Measurements from ENCODE around the gene IFNB1. TPM values are rescaled to one million over a fixed set of nuclear protein-coding genes. Genes with fewer than 3 reads are reported as not detected.
A peak's percentile ranks its signal among the peaks of the same experiment; 100 is the strongest.

The IFNB1 gene
- total RNA-seq, 2 experiments from 2014 or later, result 0.87 to 1.1 TPM

- ATAC-seq, result no peak
- Mint-ChIP-seq H3K4me1 (ENCODE audit: low read depth) (peaks cover 28% of the 10 kb centered on the region), H3K4me3 (no peak overlapping the region), H3K36me3 (ENCODE audit: low read depth) (peaks cover 3% of the 10 kb centered on the region), H3K9me3 (peaks cover 11% of the 10 kb centered on the region), H3K27me3 (no peaks in the 10 kb centered on the region), H3K27ac (no peak overlapping the region)
- intact Hi-C loops (cut with micrococcal nuclease), result no loop called here
- POLR2A ChIA-PET, result no interaction called here
- DNase-seq, result no peak
- no peak for TF ChIP-seq CTCF (IDR thresholded peaks at IDR 0.05)
- CTCF ChIA-PET, result interaction anchor here (0.6 to 0.8 kb wide), 2 partner anchors 25 to 90 kb away, joined by 3 read pairs; no protein-coding TSS in a partner anchor
These were observed 7.3 kb upstream of the IFNB1 start for GRCh38 chr9:21085005-21085404.

GRCh38 chr9:21084242-21084850 is 6.6 kb upstream of the IFNB1 start:
- TF ChIP-seq CTCF (IDR thresholded peaks at IDR 0.05), result no peak
- peaks cover 11% of the 10 kb centered on the region for H3K9me3 Mint-ChIP-seq
- peaks cover 3% of the 10 kb centered on the region for H3K36me3 Mint-ChIP-seq (ENCODE audit: low read depth)
- H3K27ac Mint-ChIP-seq, result no peak overlapping the region
- ChIA-PET CTCF (interaction anchor here (0.6 to 0.8 kb wide), 2 partner anchors 10 to 89 kb away, joined by 3 read pairs; no protein-coding TSS in a partner anchor), POLR2A (interaction anchor here (0.8 kb wide), 1 partner anchor 462 kb away, joined by 3 read pairs; the partner anchor contains the start of gene MLLT3)
- H3K27me3 Mint-ChIP-seq, result no peaks in the 10 kb centered on the region
- intact Hi-C loops (cut with micrococcal nuclease), result no loop called here
- peaks cover 28% of the 10 kb centered on the region for H3K4me1 Mint-ChIP-seq (ENCODE audit: low read depth)
- no peak overlapping the region for H3K4me3 Mint-ChIP-seq
- no peak for DNase-seq
- ATAC-seq, result no peak

GRCh38 chr9:21082671-21083070 is 4.9 kb upstream of the IFNB1 start:
- intact Hi-C loops (cut with micrococcal nuclease), result no loop called here
- H3K4me3 Mint-ChIP-seq, result no peak overlapping the region
- no peak for ATAC-seq
- peaks cover 3% of the 10 kb centered on the region for H3K36me3 Mint-ChIP-seq (ENCODE audit: low read depth)
- no peaks in the 10 kb centered on the region for H3K27me3 Mint-ChIP-seq
- H3K27ac Mint-ChIP-seq, result no peak overlapping the region
- ChIA-PET POLR2A (no interaction called here), CTCF (interaction anchor here (1.0 kb wide), 1 partner anchor 13 kb away, joined by 3 read pairs; no protein-coding TSS in a partner anchor)
- H3K9me3 Mint-ChIP-seq, result peaks cover 8% of the 10 kb centered on the region
- peaks cover 33% of the 10 kb centered on the region for H3K4me1 Mint-ChIP-seq (ENCODE audit: low read depth)
- DNase-seq, result no peak
- no peak for TF ChIP-seq CTCF (IDR thresholded peaks at IDR 0.05)

GRCh38 chr9:21081999-21082398 is 4.3 kb upstream of the IFNB1 start:
- CTCF ChIA-PET, result interaction anchor here (1.0 to 1.5 kb wide), 2 partner anchors 14 to 29 kb away, joined by 3 to 8 read pairs; no protein-coding TSS in a partner anchor
- POLR2A ChIA-PET, result interaction anchor here (2.3 kb wide), 1 partner anchor 14 kb away, joined by 7 read pairs; no protein-coding TSS in a partner anchor
- H3K9me3 Mint-ChIP-seq, result peaks cover 4% of the 10 kb centered on the region
- intact Hi-C loops (cut with micrococcal nuclease), result no loop called here
- DNase-seq (peak; percentile 15), ATAC-seq (peak; percentile 57)
- H3K4me3 Mint-ChIP-seq, result peak overlapping the region; percentile 43
- peak overlapping the region; percentile 58 for H3K27ac Mint-ChIP-seq
- peaks cover 33% of the 10 kb centered on the region for H3K4me1 Mint-ChIP-seq (ENCODE audit: low read depth)
- H3K36me3 Mint-ChIP-seq (ENCODE audit: low read depth), result peaks cover 3% of the 10 kb centered on the region
- no peaks in the 10 kb centered on the region for H3K27me3 Mint-ChIP-seq
- no peak for TF ChIP-seq CTCF (IDR thresholded peaks at IDR 0.05)

GRCh38 chr9:21081451-21081850 is 3.7 kb upstream of the IFNB1 start:
- ChIA-PET CTCF (interaction anchor here (1.0 to 1.5 kb wide), 2 partner anchors 14 to 30 kb away, joined by 3 to 8 read pairs; no protein-coding TSS in a partner anchor), POLR2A (interaction anchor here (1.5 to 2.3 kb wide), 2 partner anchors 15 to 51 kb away, joined by 4 to 7 read pairs; no protein-coding TSS in a partner anchor)
- peaks cover 3% of the 10 kb centered on the region for H3K36me3 Mint-ChIP-seq (ENCODE audit: low read depth)
- no peak overlapping the region for H3K27ac Mint-ChIP-seq
- DNase-seq (no peak), ATAC-seq (no peak)
- intact Hi-C loops (cut with micrococcal nuclease), result no loop called here
- H3K27me3 Mint-ChIP-seq, result no peaks in the 10 kb centered on the region
- H3K4me1 Mint-ChIP-seq (ENCODE audit: low read depth), result peaks cover 33% of the 10 kb centered on the region
- no peaks in the 10 kb centered on the region for H3K9me3 Mint-ChIP-seq
- H3K4me3 Mint-ChIP-seq, result no peak overlapping the region
- no peak for TF ChIP-seq CTCF (IDR thresholded peaks at IDR 0.05)

All from activated CD8-positive, alpha-beta T cell treated with anti-CD3 and anti-CD28 coated beads for 36 hours (primary cell).